Endothelial cell of umbilical vein (primary cell): ENCODE results near the gene FUT2. TPM values are rescaled to one million over a fixed set of nuclear protein-coding genes. Genes with fewer than 3 reads are reported as not detected.

Source experiments
- BruUV-seq: library from RNA; stranded (reverse); fragments of 400-500 nt; replicated peaks from 2 replicates; lab custom pipeline; 2021; lab: Mats Ljungman, UMichigan
- CTCF ChIA-PET: fragments of 300-600, 350-600 bp; sonication (Branson Sonifier 250); formaldehyde crosslinking; loops from one replicate; lab custom pipeline; 2021; ENCODE audit warnings: antibody characterized with exemption, inconsistent platforms; lab: Charles Lee
- POLR2A ChIA-PET: fragments of 300-600, 350-600 bp; sonication (Branson Sonifier 250); formaldehyde crosslinking; loops from one replicate; lab custom pipeline; 2021; ENCODE audit warnings: antibody characterized with exemption, inconsistent platforms; lab: Charles Lee
- DNase-seq: peaks from one replicate; pipeline ENCODE4 v3.0.0-alpha.2; 2011; ENCODE audit warnings: low read depth, low spot score
- FAIRE-seq: peaks from 2 replicates; lab custom pipeline; 2011; peaks lifted over from hg19 to GRCh38; lab: Jason Lieb, UNC
- H2AFZ ChIP-seq: 2 replicates; pipeline ENCODE4 v1.6.0; 2012; ENCODE audit warnings: low read depth, low read length, control low read depth, inconsistent platforms
- H3K27ac ChIP-seq: 2 replicates; pipeline ENCODE4 v1.5.1; 2011; ENCODE audit warnings: low read depth, mild to moderate bottlenecking, control low read depth, low read length, moderate library complexity; ENCODE audit not compliant: insufficient read depth
- H3K27me3 ChIP-seq, 2 experiments: 2 replicates each; pipeline versions ENCODE4 v1.6.0 to v1.6.1; 2011; ENCODE audit warnings: low read length in 2 of 2, mixed read lengths in 1 of 2; ENCODE audit not compliant: control insufficient read depth in 2 of 2, insufficient read depth in 2 of 2
- H3K36me3 ChIP-seq, 2 experiments: 2 replicates in 1 of 2; 3 replicates in 1 of 2; pipeline ENCODE4 v1.5.1; 2011; ENCODE audit warnings: low read length in 2 of 2, mild to moderate bottlenecking in 1 of 2, moderate library complexity in 1 of 2; ENCODE audit not compliant: control insufficient read depth in 2 of 2, insufficient read depth in 2 of 2; ENCODE audit errors: extremely low read depth in 1 of 2
- H3K4me1 ChIP-seq: 3 replicates; pipeline ENCODE4 v1.5.1; 2011; ENCODE audit warnings: mild to moderate bottlenecking, low read length; ENCODE audit not compliant: control insufficient read depth, insufficient read depth; ENCODE audit errors: extremely low read depth
- H3K4me2 ChIP-seq: 2 replicates; pipeline ENCODE4 v1.6.1; 2011; ENCODE audit warnings: low read length, control low read depth, mixed read lengths; ENCODE audit not compliant: insufficient read depth
- H3K4me3 ChIP-seq, 3 experiments: fragments of 200-600 bp in 1 of 3; sonication (generic), shearing (Covaris generic) in 1 of 3; replicated peaks in 1 of 3; 2 replicates each; pipeline ENCODE4 v1.5.1; 2011 to 2016; ENCODE audit warnings: control low read depth in 3 of 3, low read length in 3 of 3, mild to moderate bottlenecking in 2 of 3, inconsistent platforms in 1 of 3, low read depth in 1 of 3, moderate library complexity in 1 of 3; ENCODE audit not compliant: insufficient read depth in 1 of 3
- H3K79me2 ChIP-seq: 2 replicates; pipeline ENCODE4 v1.6.0; 2012; ENCODE audit warnings: low read length, inconsistent platforms; ENCODE audit not compliant: control insufficient read depth, insufficient read depth
- H3K9ac ChIP-seq: replicated peaks from 2 replicates; pipeline ENCODE3; 2011; ENCODE audit warnings: low read length, control low read depth; ENCODE audit not compliant: insufficient read depth; ENCODE audit errors: extremely low read depth
- H3K9me1 ChIP-seq: replicated peaks from 3 replicates; pipeline ENCODE4 v1.6.0; 2011; ENCODE audit warnings: mild to moderate bottlenecking, low read length; ENCODE audit not compliant: control insufficient read depth, insufficient read depth; ENCODE audit errors: extremely low read depth
- H3K9me3 ChIP-seq: replicated peaks from 2 replicates; pipeline ENCODE4 v1.5.1; 2012; ENCODE audit warnings: low read length, inconsistent platforms; ENCODE audit not compliant: control insufficient read depth, insufficient read depth
- H4K20me1 ChIP-seq: replicated peaks from 2 replicates; pipeline ENCODE3; 2011; ENCODE audit warnings: mild to moderate bottlenecking, low read length; ENCODE audit not compliant: control insufficient read depth, insufficient read depth; ENCODE audit errors: extremely low read depth
- CTCF ChIP-seq, 2 donors: IDR thresholded peaks; 1 replicate in 1 of 2; 2 replicates in 1 of 2; pipeline ENCODE4 v1.5.1; 2011; ENCODE audit warnings: low read length in 2 of 2, mild to moderate bottlenecking in 2 of 2, moderate library complexity in 2 of 2, control low read depth in 1 of 2, inconsistent platforms in 1 of 2, low read depth in 1 of 2; ENCODE audit not compliant: insufficient read depth in 1 of 2; ENCODE audit errors: extremely low read depth in 1 of 2
- EZH2 ChIP-seq: IDR thresholded peaks from 2 replicates; pipeline ENCODE4 v1.6.1; 2012; ENCODE audit warnings: borderline replicate concordance, low read depth, mild to moderate bottlenecking, moderate library complexity, low read length, inconsistent platforms; ENCODE audit not compliant: severe bottlenecking
- GATA2 ChIP-seq: IDR thresholded peaks from 2 replicates; pipeline ENCODE4 v1.7.0; 2011; ENCODE audit warnings: low read depth, mild to moderate bottlenecking, moderate library complexity, mixed read lengths, low read length; ENCODE audit not compliant: insufficient read length, insufficient read depth
- MAX ChIP-seq: IDR thresholded peaks from 2 replicates; pipeline ENCODE4 v1.6.1; 2011; ENCODE audit not compliant: insufficient read depth, insufficient read length
- MYC ChIP-seq: IDR thresholded peaks from one replicate; pipeline ENCODE4 v1.6.1; 2011; ENCODE audit warnings: mild to moderate bottlenecking, low read depth, low read length
- POLR2AphosphoS5 ChIP-seq: IDR thresholded peaks from 2 replicates; pipeline ENCODE4 v1.6.1; 2012; ENCODE audit warnings: low read depth, mild to moderate bottlenecking, control low read depth, low read length, moderate library complexity; ENCODE audit not compliant: insufficient read depth
- dilution Hi-C: fragments of 300-500 bp; cut with MboI; formaldehyde crosslinking; loops from one replicate; pipeline ENCODE4 v1.15.0; 2019; ENCODE audit warnings: low sequenced_read_pairs; ENCODE audit not compliant: extremely low pct_ligation_motif_present
- intact Hi-C: fragments of 100-400 bp; cut with micrococcal nuclease; formaldehyde crosslinking; loops from one replicate; pipeline ENCODE4 v1.10.0; 2022
- polyA plus RNA-seq, 4 experiments: library from polyadenylated mRNA; depleted of rRNA in 3 of 4; stranded (reverse) in 3 of 4; unstranded in 1 of 4; fragments of >200 nt; gene quantifications; 2 replicates each; pipeline versions ENCODE4 v1.2.1 to v1.2.3, GENCODE V29; 2011 to 2012; ENCODE audit warnings: missing spikeins in 1 of 4
- total RNA-seq: library from RNA; stranded (reverse); gene quantifications from 2 replicates; pipeline ENCODE4 v1.2.3, GENCODE V29; 2021

The FUT2 gene
- total and polyA plus RNA-seq, 2 donors (not counting 3 experiments of a cell fraction or from before 2014, with no cell fraction given) = not detected

- Histone ChIP-seq H3K79me2 (no peaks in the 10 kb centered on the region), H3K9me3 (no peaks in the 10 kb centered on the region), H3K4me3 (no peak overlapping the region), H3K36me3 (no peaks in the 10 kb centered on the region), H3K9ac (no peak overlapping the region), H3K27me3 (peaks cover 0 to 2% of the 10 kb centered on the region in 2 experiments), H3K9me1 (no peaks in the 10 kb centered on the region), H3K4me1 (peaks cover 2% of the 10 kb centered on the region), H3K4me2 (no peak overlapping the region), H3K27ac (no peak overlapping the region), H2AFZ (no peak overlapping the region), H4K20me1 (no peaks in the 10 kb centered on the region)
- FAIRE-seq (no peak), DNase-seq (no peak)
- ChIA-PET CTCF (no interaction called here), POLR2A (no interaction called here)
- intact Hi-C loops (no loop called here), dilution Hi-C loops (no loop called here)
- no peak for TF ChIP-seq MYC
- no peak for TF ChIP-seq POLR2AphosphoS5
- TF ChIP-seq MAX = no peak
- no peak for TF ChIP-seq EZH2
- TF ChIP-seq CTCF (IDR thresholded peaks at IDR 0.05; ENCODE audit: extremely low read depth in 1 of 2, insufficient read depth in 1 of 2, low read depth in 1 of 2, low read length in 2 of 2) = no peak
- TF ChIP-seq GATA2 = no peak
- BruUV-seq = no TSS peak
Measured at GRCh38 chr19:48658483-48658882, 37.3 kb upstream of the FUT2 start.
